Right ventricle myocardium superior (tissue), 1 donor: ENCODE data around the gene TMPRSS11F. TPM values are rescaled to one million over a fixed set of nuclear protein-coding genes. Genes with fewer than 3 reads are reported as not detected.
"Not testable (repeated sequence)": the region's sequence is repeated elsewhere in the genome, so short reads cannot be mapped to it uniquely, and the experiment has no call there.

Source experiments
- ATAC-seq: fragments of 200-7000 bp; cut with Tn5 transposase; one replicate; pipeline ENCODE4 v1.9.1; 2020; ENCODE audit warnings: mild to moderate bottlenecking; ENCODE audit not compliant: poor library complexity
- DNase-seq: peaks from one replicate; pipeline ENCODE4 v3.0.0-alpha.2; 2020
- intact Hi-C: fragments of 100-400 bp; cut with DNase I; formaldehyde crosslinking; loops from one replicate; pipeline ENCODE4 v1.11.2; 2022
- long read RNA-seq: library from polyadenylated mRNA; unstranded; transcript quantifications from one replicate; pipeline ENCODE4 v2.0.0, GENCODE V29; 2021
- total RNA-seq: library from RNA; stranded (reverse); fragmentation: NEBNext Ultra II Directional; extraction: Animal tissue kit (Norgen Biotek cat#: 25700); gene quantifications from one replicate; pipeline ENCODE4 v1.2.1, GENCODE V29; 2021
- donor health status: DM: no; HTN: yes; CAD: no; lungs with severe emphysema.

TMPRSS11F gene
- not detected for total RNA-seq
- long read RNA-seq = 0 reads

DNA sequence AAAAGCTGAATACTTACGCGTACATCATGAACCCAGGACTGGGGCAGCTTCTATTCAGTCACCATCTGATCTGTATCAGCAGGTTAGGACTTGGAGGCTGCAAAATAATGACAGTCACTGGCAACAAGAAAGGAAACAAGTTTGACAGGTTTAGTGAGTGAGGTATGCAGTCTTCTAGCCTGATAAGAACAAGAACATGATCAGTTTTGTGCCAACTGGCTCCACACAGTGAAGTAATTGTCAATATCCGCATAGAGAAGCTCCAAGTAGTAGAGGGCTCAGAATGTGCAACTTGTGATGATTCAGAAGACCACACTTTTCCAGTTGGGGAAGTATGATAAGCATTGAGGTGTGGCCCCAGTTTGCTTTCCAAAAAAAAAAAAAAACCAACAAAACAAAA, at the start of gene TMPRSS11F:
TMPRSS11F (minus strand) TSS at position 77 of the 400 bp plus-strand sequence; CDS start at position 28, 49 bp downstream.
- intact Hi-C loops = no loop called here
- DNase-seq (no peak), ATAC-seq (no peak)

DNA sequence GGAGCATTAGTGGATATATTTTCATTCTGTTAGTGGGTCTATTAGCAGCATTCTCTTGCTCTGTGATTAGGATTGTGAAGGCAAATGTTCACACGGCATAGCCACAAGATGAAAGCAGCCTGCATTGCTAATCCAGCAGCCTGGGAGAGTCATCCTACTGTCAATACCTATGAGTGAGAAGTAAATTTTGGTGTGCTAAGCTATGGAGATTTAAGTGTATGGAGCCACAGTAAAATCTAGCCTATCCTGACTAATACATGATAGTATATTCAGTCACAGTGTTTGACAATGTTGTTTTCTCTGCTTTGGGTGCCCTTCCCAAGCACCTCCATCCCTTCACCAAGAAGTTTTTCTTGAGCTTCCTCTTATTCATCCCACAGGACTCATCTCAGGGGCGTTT, 47.2 kb upstream of the TMPRSS11F start:
- intact Hi-C loops = no loop called here
- ATAC-seq = no peak
- DNase-seq = no peak

DNA sequence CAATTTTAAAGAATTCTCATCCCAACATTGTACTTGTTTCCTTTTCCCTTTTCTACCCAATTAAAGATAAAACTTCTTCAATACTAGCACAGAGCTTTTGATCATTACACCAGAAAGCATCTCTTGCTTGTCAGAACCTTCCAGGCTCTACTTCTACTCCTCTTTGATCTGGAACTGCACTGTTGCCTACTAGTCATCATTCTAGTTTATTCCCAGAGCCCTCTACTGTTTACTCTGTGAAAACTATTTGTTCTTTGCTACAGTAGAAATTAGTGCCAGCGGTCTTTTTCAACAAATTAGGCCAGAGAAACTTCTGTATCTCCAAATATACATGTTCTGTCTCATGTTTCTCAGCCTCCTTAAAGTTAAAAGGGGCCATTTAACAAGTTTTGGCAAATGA, 46.8 kb upstream of the TMPRSS11F start:
- no peak for ATAC-seq
- no peak for DNase-seq
- intact Hi-C loops = no loop called here

DNA sequence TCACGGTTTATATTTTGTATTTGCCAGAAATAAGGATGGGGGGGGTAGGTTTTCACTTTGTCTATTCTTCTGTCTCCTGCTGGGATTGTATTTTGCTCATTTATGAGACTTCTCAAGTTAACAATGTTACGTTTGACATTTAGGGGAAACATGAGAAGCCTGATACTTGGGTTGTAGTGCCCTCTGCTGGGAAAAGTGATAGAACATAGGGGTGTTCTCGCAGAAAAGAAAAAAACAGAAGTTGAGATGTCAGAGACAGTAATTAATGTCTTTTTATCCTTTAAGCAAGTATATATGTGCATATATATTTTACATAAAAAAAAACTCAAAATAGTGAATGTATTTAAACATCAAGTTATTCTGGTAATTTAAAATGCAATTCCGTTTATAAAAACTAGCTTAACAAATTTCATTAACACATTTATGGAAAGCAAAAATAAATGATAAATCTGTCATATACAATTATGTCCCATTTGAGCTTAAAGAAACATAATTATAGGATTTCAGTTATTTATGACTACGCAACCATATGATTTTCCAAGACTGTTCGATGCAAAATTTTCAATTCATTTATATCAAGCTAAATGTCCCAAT, 46.0 kb upstream of the TMPRSS11F start:
- DNase-seq (no peak), ATAC-seq (no peak)
- intact Hi-C loops = no loop called here

DNA sequence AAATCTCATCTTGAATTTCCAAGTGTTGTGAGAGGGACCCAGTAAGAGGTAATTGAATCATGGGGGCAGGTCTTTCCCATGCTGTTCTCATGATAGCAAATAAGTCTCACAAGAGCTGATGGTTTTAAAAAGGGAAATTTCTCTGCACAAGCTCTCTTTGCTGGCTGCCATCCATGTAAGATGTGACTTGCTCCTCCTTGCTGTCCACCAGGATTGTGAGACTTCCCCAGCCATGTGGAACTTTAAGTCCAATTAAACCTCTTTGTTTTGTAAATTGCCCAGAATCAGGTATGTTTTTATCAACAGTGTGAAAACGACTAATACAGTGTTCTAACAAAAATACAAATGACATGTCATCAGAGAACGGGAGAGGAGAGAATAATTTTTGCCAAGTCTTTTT, 44.7 kb upstream of the TMPRSS11F start:
- intact Hi-C loops, ATAC-seq, DNase-seq: not testable (repeated sequence)

DNA sequence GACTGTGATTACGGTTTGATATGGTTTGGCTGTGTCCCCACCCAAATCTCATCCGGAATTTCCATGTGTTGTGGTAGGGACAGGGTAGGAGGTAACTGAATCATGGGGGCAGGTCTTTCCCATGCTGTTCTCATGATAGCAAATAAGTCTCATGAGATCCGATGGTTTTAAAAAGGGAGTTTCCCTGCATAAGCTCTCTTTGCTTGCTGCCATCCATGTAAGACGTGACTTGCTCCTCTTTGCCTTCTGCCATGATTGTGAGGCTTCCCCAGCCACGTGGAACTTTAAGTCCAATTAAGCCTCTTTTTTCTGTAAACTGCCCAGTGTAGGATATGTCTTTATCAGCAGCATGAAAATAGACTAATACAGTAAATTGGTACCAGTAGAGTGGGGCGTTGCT, 42.5 kb upstream of the TMPRSS11F start:
- DNase-seq, ATAC-seq, intact Hi-C loops: not testable (repeated sequence)

DNA sequence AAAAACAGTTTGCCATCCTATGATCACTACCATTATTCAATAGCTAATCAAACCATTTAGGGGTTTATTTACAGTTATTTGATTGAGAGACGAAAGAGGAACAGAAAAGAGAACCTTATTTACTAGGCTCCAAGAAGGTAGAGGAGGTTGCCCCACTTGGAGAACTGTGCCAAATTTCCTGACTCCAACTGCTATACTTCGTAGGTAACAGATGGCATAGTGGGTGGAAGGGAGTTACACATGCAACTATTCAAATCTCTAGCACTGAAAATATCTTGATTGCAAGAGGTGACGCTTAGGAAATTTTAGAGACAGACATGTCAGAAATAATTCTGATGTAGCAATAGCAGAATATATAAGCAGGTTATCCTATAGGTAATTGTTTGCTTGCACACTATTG, 38.0 kb upstream of the TMPRSS11F start:
- ATAC-seq (no peak), DNase-seq (no peak)
- intact Hi-C loops = no loop called here

DNA sequence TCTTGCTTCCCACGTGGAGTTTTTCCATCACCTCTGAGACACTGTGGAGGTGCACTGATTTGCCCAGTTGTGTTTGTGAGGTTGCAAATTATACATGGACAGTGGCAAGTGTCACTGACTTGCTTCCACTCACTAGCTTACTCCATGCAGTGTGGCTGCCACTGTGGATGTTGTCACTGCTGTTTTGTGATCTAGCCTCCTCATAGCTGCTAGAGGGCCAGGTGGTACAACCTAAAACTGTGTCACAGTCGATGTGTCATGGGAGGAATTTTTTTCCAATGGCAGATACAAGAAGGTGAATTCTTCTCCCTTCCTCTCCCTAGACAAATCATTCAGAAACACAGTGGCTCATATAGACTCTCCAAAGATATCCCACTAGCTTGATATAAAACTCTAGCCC, 37.5 kb upstream of the TMPRSS11F start:
- ATAC-seq = no peak
- DNase-seq = no peak
- intact Hi-C loops = no loop called here

DNA sequence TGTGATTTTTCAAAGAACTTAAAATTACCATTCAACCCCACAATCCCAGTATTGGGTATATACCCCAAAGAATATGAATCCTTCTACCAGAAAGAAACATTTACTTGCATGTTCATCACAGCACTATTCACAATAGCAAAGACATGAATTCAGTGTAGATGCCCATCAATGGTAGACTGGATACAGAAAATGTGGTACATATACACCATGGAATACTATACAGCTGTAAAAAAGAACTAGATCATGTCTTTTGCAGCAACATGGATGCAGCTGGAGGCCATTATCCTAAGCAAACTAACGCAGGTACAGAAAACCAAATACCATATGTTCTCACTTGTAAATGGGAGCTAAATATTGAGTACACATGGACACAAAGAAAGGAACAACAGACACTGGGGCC, 34.1 kb upstream of the TMPRSS11F start:
- intact Hi-C loops = no loop called here
- ATAC-seq (no peak), DNase-seq (no peak)

DNA sequence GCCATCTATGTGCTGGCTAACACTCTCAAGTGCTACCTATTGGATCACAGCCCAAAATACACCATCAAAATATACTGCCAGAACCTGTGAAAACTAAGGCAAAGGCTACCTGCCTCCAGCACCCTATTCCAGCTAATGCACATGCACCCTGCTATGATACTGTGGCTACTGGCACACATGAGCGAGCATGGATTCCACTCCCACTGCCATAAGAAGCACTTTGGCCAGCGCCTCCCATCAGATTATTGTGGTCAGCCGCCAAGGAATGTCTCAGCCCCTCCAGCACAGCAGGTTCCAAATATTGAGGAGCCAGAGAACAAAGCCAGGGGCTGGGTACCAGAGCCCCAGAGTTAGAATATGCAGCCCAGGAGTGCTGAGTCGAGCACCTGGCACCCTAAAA, 32.5 kb upstream of the TMPRSS11F start:
- DNase-seq (no peak), ATAC-seq (no peak)
- intact Hi-C loops = no loop called here

DNA sequence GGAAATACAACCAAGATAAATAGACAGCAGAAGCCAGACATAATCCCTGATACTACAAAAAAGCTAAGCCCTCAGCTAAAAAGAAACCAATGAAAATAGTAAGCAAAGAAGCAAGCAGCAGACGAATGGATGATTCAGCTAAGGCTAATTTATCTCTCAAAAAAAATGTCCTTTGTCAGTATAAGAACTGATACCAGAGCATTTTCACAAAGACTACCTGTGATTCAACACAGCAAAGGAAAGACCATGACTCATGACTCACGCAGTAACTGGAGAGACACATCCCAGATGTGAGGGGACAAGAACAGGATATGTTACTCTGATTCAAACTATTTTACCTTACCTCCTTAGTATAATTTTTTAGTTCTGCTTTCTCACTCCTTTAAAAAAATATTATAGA, 22.7 kb upstream of the TMPRSS11F start:
- DNase-seq = no peak
- intact Hi-C loops = no loop called here

DNA sequence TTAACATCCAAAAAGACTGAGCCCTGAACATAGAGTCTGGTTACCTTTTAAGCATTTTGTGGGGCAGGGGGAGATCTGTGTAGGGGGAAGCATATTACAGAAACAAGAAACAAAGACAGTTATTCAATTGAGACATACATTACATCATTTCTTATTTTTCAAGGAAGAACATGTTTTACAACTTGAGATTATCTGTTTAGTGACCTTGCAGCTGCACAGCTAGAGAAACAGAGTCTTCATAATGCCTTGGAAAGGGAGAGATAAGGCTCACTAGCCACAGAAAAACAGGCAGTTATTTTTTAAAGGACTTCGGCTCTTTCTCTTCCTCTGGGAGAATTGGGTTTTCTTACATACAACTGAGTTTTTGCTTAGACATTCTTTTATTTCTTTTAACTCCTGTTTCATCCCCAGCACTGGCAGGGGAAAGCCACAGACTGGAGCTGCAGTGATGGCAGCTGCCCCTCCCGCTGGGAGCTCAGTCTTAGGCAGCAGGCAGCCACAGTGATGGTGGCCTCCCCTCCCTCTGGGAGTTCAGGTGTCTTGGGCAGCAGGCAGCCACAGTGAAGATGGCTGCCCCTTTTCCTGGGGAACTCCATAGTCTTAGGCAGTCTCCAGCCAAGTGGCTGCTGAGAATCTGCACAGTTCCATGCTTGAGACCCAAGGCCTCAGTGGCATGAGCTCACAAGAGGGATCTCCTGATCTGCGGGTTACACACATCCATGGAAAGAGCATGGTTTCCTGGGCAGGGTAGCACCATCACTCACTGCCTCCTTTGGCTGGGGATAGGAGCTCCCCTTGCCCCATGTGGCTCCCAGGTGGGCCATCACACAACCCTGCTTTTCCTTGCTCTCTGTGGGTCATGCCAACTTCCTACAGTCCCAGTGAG, 19.4 kb upstream of the TMPRSS11F start:
- ATAC-seq = no peak
- no peak for DNase-seq
- intact Hi-C loops = no loop called here

More for the DNA sequence above, 22.7 kb upstream of the TMPRSS11F start:
- no peak for ATAC-seq

DNA sequence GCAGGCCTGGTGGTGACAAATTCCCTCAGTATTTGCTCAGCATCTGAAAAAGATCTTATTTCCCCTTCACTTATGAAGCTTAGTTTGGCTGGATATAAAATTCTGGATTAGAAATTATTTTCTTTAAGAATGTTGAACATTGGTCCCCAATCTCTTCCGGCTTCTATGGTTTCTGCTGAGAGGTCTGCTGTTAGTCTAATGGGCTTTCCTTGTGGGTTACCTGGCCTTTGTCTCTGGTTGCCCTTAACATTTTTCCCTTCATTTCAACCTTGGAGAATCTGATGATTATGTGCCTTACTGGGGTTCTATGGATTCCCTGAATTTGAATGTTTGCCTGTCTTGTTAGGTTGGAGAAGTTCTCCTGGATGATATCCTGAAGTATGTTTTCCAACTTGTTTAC, 17.4 kb upstream of the TMPRSS11F start:
- DNase-seq = no peak
- no peak for ATAC-seq
- intact Hi-C loops = no loop called here

DNA sequence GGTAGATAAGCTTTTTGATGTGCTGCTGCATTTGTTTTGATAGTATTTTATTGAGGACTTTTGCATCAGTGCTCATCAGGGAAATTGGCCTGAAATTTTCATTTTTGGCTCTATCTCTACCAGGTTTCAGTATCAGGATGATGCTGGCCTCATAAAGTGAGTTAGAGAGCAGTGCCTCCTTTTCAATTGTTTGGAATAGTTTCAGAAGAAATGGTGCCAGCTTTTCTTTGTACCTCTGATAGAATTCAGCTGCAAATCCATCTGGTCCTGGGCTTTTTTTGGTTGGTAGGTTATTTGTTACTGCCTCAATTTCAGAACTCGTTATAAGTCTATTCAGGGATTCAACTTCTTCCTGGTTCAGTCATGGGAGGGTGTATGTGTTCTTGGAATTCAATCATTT, 15.6 kb upstream of the TMPRSS11F start:
- intact Hi-C loops = no loop called here
- ATAC-seq = no peak
- no peak for DNase-seq

DNA sequence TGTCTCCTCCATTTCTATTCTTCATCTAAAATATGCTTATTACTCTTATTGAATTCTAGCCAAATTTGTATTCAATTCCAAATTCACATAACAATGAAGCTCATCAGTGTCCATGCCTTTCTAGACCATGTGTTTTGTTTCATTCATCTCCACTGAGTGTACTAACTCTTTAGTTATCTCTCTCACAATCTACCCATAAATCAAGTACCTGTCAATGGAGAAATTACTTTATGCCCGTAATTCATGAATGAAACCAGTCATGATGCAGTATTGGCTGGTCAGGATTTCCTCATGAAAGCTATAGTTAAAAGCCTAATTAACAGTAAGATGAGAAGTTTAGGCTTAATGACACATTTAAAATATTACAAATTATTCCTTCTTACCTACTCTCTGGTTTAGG, 12.2 kb upstream of the TMPRSS11F start:
- DNase-seq (no peak), ATAC-seq (no peak)
- intact Hi-C loops = no loop called here

DNA sequence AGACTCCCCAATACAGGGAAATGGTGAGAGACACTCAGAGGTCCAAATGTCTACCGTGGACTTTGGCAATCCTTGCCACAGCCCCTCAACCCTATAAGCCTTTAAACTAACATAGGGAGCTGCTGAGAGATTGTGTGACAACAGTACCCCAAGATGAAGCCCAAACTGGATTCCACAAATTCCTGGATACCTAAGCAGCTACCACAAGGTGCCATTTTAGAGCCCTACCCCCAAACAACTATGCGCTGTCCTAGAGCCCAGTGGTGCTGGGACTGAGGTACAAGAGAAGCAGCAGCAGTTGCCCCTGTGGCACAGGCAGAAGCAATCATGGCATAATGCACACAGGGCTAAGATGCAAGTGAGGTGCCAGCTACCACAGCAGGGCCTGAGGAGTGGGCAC, 2.7 kb upstream of the TMPRSS11F start:
- intact Hi-C loops = no loop called here
- no peak for DNase-seq
- no peak for ATAC-seq

DNA sequence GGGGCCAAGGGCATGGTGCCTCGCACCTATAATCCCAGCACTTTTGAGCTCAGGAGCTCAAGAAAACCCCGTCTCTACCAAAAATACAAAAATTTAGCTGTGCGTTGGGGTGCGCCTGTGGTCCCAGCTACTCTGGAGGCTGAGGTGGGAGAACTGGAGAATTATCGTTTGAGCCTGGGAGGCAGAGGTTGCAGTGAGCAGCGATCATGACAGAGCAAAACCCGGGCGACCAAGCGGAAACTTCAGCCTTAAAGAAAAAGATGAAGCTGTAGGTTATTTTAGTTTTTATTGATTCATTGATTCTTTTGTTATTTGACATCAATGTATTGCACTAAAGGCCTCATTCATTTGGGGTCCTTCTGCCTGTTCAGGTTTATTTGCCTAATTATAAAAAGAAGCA, 5.4 kb downstream of the TMPRSS11F start:
- no peak for ATAC-seq
- DNase-seq = no peak
- intact Hi-C loops = no loop called here

DNA sequence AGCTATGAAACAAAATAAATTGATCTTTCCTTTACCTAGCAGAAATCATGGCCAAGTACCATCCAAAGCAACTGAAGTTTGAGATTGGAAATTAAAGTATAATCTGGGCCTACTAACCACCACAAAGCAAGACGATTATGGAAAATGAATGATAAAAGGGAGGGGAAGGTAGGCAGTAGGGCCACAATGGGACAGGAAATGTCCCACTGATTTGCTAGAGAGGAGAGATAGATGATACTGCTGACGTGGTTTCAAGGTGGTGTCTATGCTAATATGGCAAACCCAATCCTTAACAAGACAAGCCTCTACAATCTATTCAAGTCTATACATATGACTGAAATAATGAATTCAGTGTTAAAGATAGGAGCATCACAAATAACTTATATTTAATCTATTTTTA, 6.1 kb downstream of the TMPRSS11F start:
- DNase-seq = no peak
- ATAC-seq = no peak
- intact Hi-C loops = no loop called here

DNA sequence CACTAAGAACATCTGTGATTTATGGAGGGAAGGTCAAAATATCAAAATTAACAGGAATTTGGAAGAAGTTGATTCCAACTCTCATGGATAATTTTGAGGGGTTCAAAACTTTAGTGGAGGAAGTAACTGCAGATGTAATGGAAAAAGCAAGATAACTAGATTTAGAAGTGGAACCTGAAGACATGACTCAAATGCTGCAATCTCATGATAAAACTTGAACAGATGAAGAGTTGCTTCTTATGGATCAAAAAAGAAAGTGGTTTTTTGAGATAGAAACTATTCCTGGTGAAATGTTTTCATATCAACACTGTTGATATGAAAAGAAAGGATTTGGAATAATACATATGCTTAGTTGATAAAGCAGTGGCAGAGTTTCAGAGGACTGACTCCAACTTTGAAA, 9.7 kb downstream of the TMPRSS11F start:
- intact Hi-C loops = no loop called here
- ATAC-seq (no peak), DNase-seq (no peak)

DNA sequence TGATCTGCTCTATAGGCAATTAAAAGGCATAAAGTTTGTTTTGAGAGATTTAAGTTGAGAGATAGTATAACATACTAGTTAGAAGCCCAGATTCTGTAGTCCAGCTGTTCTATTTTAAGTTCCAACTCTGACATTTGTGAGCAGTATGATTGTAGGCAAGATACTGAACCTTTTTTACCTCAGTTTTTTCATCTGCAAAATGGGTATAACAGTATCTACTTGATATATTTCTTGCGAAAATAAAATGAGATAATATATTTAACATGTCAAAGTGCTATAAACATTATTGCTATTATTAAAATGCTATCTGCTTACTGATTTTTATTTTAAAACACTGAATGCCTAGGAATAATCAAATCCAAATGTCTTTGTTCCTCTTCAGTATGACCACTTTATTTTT, 19.2 kb downstream of the TMPRSS11F start:
- intact Hi-C loops = no loop called here
- DNase-seq (no peak), ATAC-seq (no peak)
